Measurements from ENCODE around the gene MIER3. TPM values are rescaled to one million over a fixed set of nuclear protein-coding genes. Genes with fewer than 3 reads are reported as not detected.

Gene MIER3
- total RNA-seq, 1 experiment from 2014 or later, result 44.8 TPM

GRCh38 chr5:56950626-56951125 lies 1.2 kb downstream of the MIER3 start:
- Histone ChIP-seq H2BK15ac (ENCODE audit: low read depth, low read length) (no peak overlapping the region), H3K79me2 (ENCODE audit: insufficient read depth, low read length) (peaks cover 2% of the 10 kb centered on the region; the same call in 1 of the 2 replicates), H3K23ac (ENCODE audit: insufficient read length, low read depth, low read length) (no peak overlapping the region), H3K4me1 (ENCODE audit: insufficient read depth, low read length) (no peaks in the 10 kb centered on the region), H2BK120ac (ENCODE audit: low read depth, low read length, poor library complexity, severe bottlenecking) (no peak overlapping the region), H4K20me1 (ENCODE audit: control insufficient read depth, insufficient read depth, insufficient read length) (no peaks in the 10 kb centered on the region), H2AK5ac (ENCODE audit: insufficient read length, low read length) (no peak overlapping the region), H3K9ac (ENCODE audit: extremely low read depth, insufficient read length, low read length) (peak overlapping the region; percentile 74), H3T11ph (ENCODE audit: low read length) (no peak overlapping the region), H2AFZ (ENCODE audit: low read length) (no peak overlapping the region), H2BK12ac (ENCODE audit: insufficient read length, low read depth, low read length) (no peak overlapping the region), H3K23me2 (ENCODE audit: insufficient read length, low read depth, low read length, poor library complexity, severe bottlenecking) (peaks cover 10% of the 10 kb centered on the region), H4K8ac (replicated peaks; ENCODE audit: insufficient read length, low read depth, low read length) (no peak overlapping the region), H3K4ac (ENCODE audit: low read depth, low read length) (no peak overlapping the region), H3K18ac (ENCODE audit: insufficient read length, low read depth, low read length) (no peak overlapping the region), H3K9me3 (ENCODE audit: control insufficient read depth, low read depth, low read length) (no peaks in the 10 kb centered on the region), H3K27me3 (ENCODE audit: insufficient read depth, low read length) (no peaks in the 10 kb centered on the region; the same call in 1 of the 2 replicates), H2BK5ac (ENCODE audit: insufficient read length, low read length) (no peak overlapping the region), H4K91ac (ENCODE audit: insufficient read length, low read depth, low read length) (no peak overlapping the region), H3K79me1 (ENCODE audit: insufficient read depth, low read depth, low read length, poor library complexity, severe bottlenecking) (no peaks in the 10 kb centered on the region), H3K27ac (ENCODE audit: insufficient read length, low read depth, low read length) (no peak overlapping the region), H3K14ac (ENCODE audit: insufficient read depth, low read length) (no peak overlapping the region; the same call in 1 of the 2 replicates), H3K56ac (ENCODE audit: insufficient read length, low read depth, low read length) (no peak overlapping the region), H3K4me2 (ENCODE audit: insufficient read depth, insufficient read length, low read length) (peak overlapping the region; percentile 93), H4K5ac (ENCODE audit: insufficient read length, low read depth, low read length) (no peak overlapping the region), H2BK20ac (ENCODE audit: low read depth, low read length, poor library complexity, severe bottlenecking) (no peak overlapping the region)
- TF ChIP-seq CTCF (conservative IDR thresholded peaks at IDR 0.05), result no peak
- H3K27me3 Mint-ChIP-seq (ENCODE audit: low read depth), result peaks cover 18% of the 10 kb centered on the region
- peaks cover 19 to 20% of the 10 kb centered on the region in 2 experiments for H3K4me1 Mint-ChIP-seq
- H3K36me3 Mint-ChIP-seq (ENCODE audit: insufficient read depth in 1 of 3, low read depth in 3 of 3), result peaks cover 6 to 29% (median 17%) of the 10 kb centered on the region in 3 experiments; a peak in 6 of 7 replicates
- DNase-seq, result peak; percentile 67
- WGBS (ENCODE audit: extremely low coverage, insufficient read length, low lambda C conversion rate), result no CpG with 5 or more reads among the region's 33 CpGs
- H3K4me3 Mint-ChIP-seq, result peak overlapping the region; percentile 89 to 94
- H3K27ac Mint-ChIP-seq, result peak overlapping the region; percentile 35 to 92 (median 92); a peak in 5 of 7 replicates
- H3K9me3 Mint-ChIP-seq, result no peaks in the 10 kb centered on the region; a peak in 1 of 5 replicates

Measured in H9 (cell line).